Measurements from ENCODE around the gene ADAMTSL1. TPM values are rescaled to one million over a fixed set of nuclear protein-coding genes. Genes with fewer than 3 reads are reported as not detected.

Gene ADAMTSL1
- total RNA-seq, 1 experiment from 2014 or later, result not detected

GRCh38 chr9:18668944-18669343 is 195.0 kb downstream of the ADAMTSL1 start:
- ATAC-seq (no peak), DNase-seq (ENCODE audit: low read depth, low spot score) (no peak)
- ChIA-PET RAD21 (ENCODE audit: low non-redundant PET in 1 of 2, low total read pairs in 2 of 2, uncharacterized antibody in 2 of 2, unreplicated experiment in 2 of 2) (no interaction called here), CTCF (no interaction called here), POLR2A (no interaction called here)
- Histone ChIP-seq H3K4me3 (replicated peaks in 1 of 2; ENCODE audit: low read depth in 1 of 2, low read length in 2 of 2) (no peak overlapping the region), H3K27ac (ENCODE audit: low read depth, low read length) (no peak overlapping the region), H3K4me2 (ENCODE audit: low read length) (no peak overlapping the region), H3K79me2 (ENCODE audit: insufficient read depth, low read length) (no peaks in the 10 kb centered on the region), H2AFZ (ENCODE audit: low read depth, low read length, poor library complexity, severe bottlenecking) (no peak overlapping the region), H3K36me3 (ENCODE audit: control insufficient read depth in 1 of 2, insufficient read depth in 2 of 2, low read length in 2 of 2) (no peaks in the 10 kb centered on the region), H3K9ac (ENCODE audit: low read length) (no peak overlapping the region), H3K27me3 (ENCODE audit: insufficient read depth, low read length) (peaks cover 5% of the 10 kb centered on the region; the same call in 1 of the 2 replicates), H3K9me2 (ENCODE audit: insufficient read depth) (no peaks in the 10 kb centered on the region), H3K9me3 (ENCODE audit: control insufficient read depth in 1 of 2, insufficient read depth in 1 of 2, low read depth in 1 of 2, low read length in 2 of 2) (no peaks in the 10 kb centered on the region), H4K20me1 (ENCODE audit: insufficient read depth) (no peaks in the 10 kb centered on the region), H3K4me1 (ENCODE audit: control insufficient read depth in 1 of 2, insufficient read depth in 2 of 2, low read length in 2 of 2) (no peaks in the 10 kb centered on the region)
- TF ChIP-seq JUND (IDR thresholded peaks at IDR 0.05) (no peak), CBX3 (IDR thresholded peaks at IDR 0.05; ENCODE audit: low read depth) (no peak), SIN3A (IDR thresholded peaks at IDR 0.05; ENCODE audit: low read depth) (no peak), POLR2A (IDR thresholded peaks at IDR 0.05; ENCODE audit: borderline replicate concordance, extremely low read depth, insufficient read depth, insufficient read length) (no peak), REST (IDR thresholded peaks at IDR 0.05; ENCODE audit: low read depth) (no peak), MAX (IDR thresholded peaks at IDR 0.05) (no peak)
- BruUV-seq (replicated peaks), result no TSS peak
- intact Hi-C loops (cut with micrococcal nuclease), result no loop called here

- BruUV-seq (replicated peaks), result no TSS peak
- Histone ChIP-seq H3K79me2 (ENCODE audit: insufficient read depth, low read length) (no peaks in the 10 kb centered on the region), H3K9me2 (ENCODE audit: insufficient read depth) (no peaks in the 10 kb centered on the region), H3K4me2 (ENCODE audit: low read length) (no peak overlapping the region), H3K4me1 (ENCODE audit: control insufficient read depth in 1 of 2, insufficient read depth in 2 of 2, low read length in 2 of 2) (no peaks in the 10 kb centered on the region), H3K36me3 (ENCODE audit: control insufficient read depth in 1 of 2, insufficient read depth in 2 of 2, low read length in 2 of 2) (no peaks in the 10 kb centered on the region), H3K27ac (ENCODE audit: low read depth, low read length) (no peak overlapping the region), H3K9ac (ENCODE audit: low read length) (no peak overlapping the region), H2AFZ (ENCODE audit: low read depth, low read length, poor library complexity, severe bottlenecking) (no peak overlapping the region), H3K4me3 (replicated peaks in 1 of 2; ENCODE audit: low read depth in 1 of 2, low read length in 2 of 2) (no peak overlapping the region), H3K9me3 (ENCODE audit: control insufficient read depth in 1 of 2, insufficient read depth in 1 of 2, low read depth in 1 of 2, low read length in 2 of 2) (no peaks in the 10 kb centered on the region), H3K27me3 (ENCODE audit: insufficient read depth, low read length) (no peaks in the 10 kb centered on the region), H4K20me1 (ENCODE audit: insufficient read depth) (no peaks in the 10 kb centered on the region)
- CTCF ChIA-PET, result no interaction called here
- DNase-seq (ENCODE audit: low read depth, low spot score), result no peak
- ATAC-seq, result no peak
- POLR2A ChIA-PET, result no interaction called here
- RAD21 ChIA-PET (ENCODE audit: low non-redundant PET in 1 of 2, low total read pairs in 2 of 2, uncharacterized antibody in 2 of 2, unreplicated experiment in 2 of 2), result no interaction called here
- intact Hi-C loops (cut with micrococcal nuclease), result no loop called here
- TF ChIP-seq ELF1 (IDR thresholded peaks at IDR 0.05; ENCODE audit: borderline replicate concordance, low read depth) (no peak), TCF7L2 (IDR thresholded peaks at IDR 0.05; ENCODE audit: borderline replicate concordance, extremely low read depth, insufficient read depth, insufficient read length) (no peak), RAD21 (IDR thresholded peaks at IDR 0.05; ENCODE audit: low read depth) (no peak), REST (IDR thresholded peaks at IDR 0.05; ENCODE audit: low read depth) (no peak), ZNF274 (IDR thresholded peaks at IDR 0.05; ENCODE audit: low read depth, low read length) (no peak), EGR1 (IDR thresholded peaks at IDR 0.05; ENCODE audit: low read depth) (no peak), EZH2 (IDR thresholded peaks at IDR 0.05) (no peak), EZH2phosphoT487 (IDR thresholded peaks at IDR 0.05; ENCODE audit: borderline replicate concordance) (no peak), MAX (IDR thresholded peaks at IDR 0.05) (no peak)
These were observed 198.8 kb downstream of the ADAMTSL1 start for GRCh38 chr9:18672706-18673105.
